Liver (tissue), 3 donors: ENCODE results near the gene CPOX.

ENCODE experiments used
- CTCF ChIP-seq: fragments of 150-350 bp; IDR thresholded peaks from 2 replicates; pipeline ENCODE4 v1.5.1; 2017; ENCODE audit warnings: improper control_type of control experiment, low read depth, low read length; ENCODE audit not compliant: missing input control
- GABPA ChIP-seq, 2 donors: IDR thresholded peaks in 1 of 2; conservative IDR thresholded peaks in 1 of 2; 2 replicates each; pipeline ENCODE4 v1.6.1; 2016; ENCODE audit warnings: antibody characterized with exemption in 2 of 2, mild to moderate bottlenecking in 1 of 2, moderate library complexity in 1 of 2
- JUND ChIP-seq, 2 donors: IDR thresholded peaks; 2 replicates each; pipeline ENCODE4 v1.6.1; 2016; ENCODE audit warnings: antibody characterized with exemption in 2 of 2
- MAX ChIP-seq: IDR thresholded peaks from 2 replicates; pipeline ENCODE4 v1.6.1; 2016; ENCODE audit warnings: antibody characterized with exemption
- RAD21 ChIP-seq, 2 donors: IDR thresholded peaks; 2 replicates each; pipeline ENCODE4 v1.6.1; 2016; ENCODE audit warnings: antibody characterized with exemption in 2 of 2, mild to moderate bottlenecking in 2 of 2
- REST ChIP-seq: IDR thresholded peaks from 2 replicates; pipeline ENCODE4 v1.6.1; 2016; ENCODE audit warnings: antibody characterized with exemption, mild to moderate bottlenecking
- SP1 ChIP-seq: IDR thresholded peaks from 2 replicates; pipeline ENCODE4 v1.6.1; 2018; ENCODE audit warnings: antibody characterized with exemption, mild to moderate bottlenecking
- YY1 ChIP-seq: IDR thresholded peaks from 2 replicates; pipeline ENCODE4 v1.6.1; 2016; ENCODE audit warnings: antibody characterized with exemption, mild to moderate bottlenecking
- donor health status: healthy.
- donor health status: healthy.

- TF ChIP-seq CTCF (no peak), YY1 (no peak), JUND (IDR thresholded peaks at IDR 0.05) (no peak), RAD21 (IDR thresholded peaks at IDR 0.05) (no peak), REST (no peak), GABPA (IDR thresholded peaks at IDR 0.05 in 1 of 2, conservative IDR thresholded peaks at IDR 0.05 in 1 of 2) (no peak), MAX (no peak), SP1 (no peak)
Measured at GRCh38 chr3:98540346-98540745, 53.1 kb downstream of the CPOX start.
